SKM-1 (cell line): ENCODE results near the gene LMF2.
"Not testable (repeated sequence)": the region's sequence is repeated elsewhere in the genome, so short reads cannot be mapped to it uniquely, and the experiment has no call there.

Source experiments
- DNase-seq: peaks from one replicate; lab custom pipeline; 2025; ENCODE audit not compliant: unreplicated experiment; lab: John Stamatoyannopoulos, UW

Gene LMF2

GRCh38 chr22:50533856-50534711, 26.6 kb upstream of the LMF2 start:
- not testable (repeated sequence) for DNase-seq

DNA sequence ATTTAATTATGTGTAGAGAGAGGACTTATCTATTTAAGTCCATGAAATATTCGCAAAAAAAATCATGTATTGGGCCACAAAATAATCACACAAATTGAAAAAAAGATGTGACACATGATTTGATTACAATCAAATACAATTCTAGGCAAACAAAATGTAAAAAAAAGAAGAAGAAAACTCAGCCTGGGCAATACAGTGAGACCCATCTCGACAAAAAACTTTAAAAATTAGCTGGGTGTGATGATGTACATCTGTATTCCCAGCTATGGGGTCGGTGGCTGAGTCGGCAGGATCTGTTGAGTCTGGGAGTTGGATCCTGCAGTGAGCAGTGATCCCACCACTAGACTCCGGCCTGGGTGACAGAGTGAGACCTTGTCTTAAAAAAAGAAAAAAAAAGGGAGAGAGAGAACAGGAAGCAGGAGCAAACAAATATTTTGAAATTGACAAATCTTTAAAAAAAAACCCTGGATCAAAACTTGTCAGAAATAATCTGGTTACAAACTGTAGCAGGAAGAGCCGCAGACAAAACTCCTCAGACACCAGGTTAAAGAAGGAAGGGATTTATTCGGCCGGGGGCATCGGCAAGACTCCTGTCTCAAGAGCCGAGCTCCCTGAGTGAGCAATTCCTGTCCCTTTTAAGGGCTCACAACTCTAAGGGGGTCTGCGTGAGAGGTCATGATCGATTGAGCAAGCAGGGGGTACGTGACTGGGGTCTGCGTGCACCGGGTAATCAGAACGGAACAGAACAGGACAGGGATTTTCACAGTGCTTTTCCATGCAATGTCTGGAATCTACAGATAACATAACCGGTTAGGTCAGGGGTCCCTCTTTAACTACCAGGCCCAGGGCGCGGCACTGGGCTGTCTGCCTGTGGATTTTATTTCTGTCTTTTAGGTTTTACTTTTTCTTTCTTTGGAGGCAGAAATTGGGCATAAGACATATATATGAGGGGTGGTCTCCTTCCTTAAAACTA, 25.6 kb upstream of the LMF2 start:
- DNase-seq = no peak

GRCh38 chr22:50531962-50532674, 24.6 kb upstream of the LMF2 start:
- no peak for DNase-seq

DNA sequence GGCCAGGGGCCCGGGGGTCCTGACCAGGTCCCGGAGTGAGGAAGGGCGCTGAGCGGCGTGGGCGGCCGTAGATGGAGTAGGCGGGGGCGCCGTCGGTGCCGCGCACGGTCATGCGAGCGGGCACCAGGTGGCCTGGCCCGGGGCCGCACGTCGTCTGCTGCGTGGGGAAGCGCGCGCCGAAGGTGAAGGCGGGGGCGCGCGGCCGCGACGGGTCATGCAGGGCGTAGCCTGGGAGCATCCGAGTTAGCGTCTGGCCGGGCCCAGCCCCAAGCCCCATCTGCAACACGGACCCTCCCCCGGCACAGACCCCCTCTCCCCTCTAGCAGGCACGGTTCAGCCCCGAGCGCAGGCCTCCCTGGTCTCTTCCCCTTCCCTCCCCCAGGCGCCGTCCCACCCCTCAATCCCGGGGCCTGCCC, 24.1 kb upstream of the LMF2 start:
- no peak for DNase-seq

DNA sequence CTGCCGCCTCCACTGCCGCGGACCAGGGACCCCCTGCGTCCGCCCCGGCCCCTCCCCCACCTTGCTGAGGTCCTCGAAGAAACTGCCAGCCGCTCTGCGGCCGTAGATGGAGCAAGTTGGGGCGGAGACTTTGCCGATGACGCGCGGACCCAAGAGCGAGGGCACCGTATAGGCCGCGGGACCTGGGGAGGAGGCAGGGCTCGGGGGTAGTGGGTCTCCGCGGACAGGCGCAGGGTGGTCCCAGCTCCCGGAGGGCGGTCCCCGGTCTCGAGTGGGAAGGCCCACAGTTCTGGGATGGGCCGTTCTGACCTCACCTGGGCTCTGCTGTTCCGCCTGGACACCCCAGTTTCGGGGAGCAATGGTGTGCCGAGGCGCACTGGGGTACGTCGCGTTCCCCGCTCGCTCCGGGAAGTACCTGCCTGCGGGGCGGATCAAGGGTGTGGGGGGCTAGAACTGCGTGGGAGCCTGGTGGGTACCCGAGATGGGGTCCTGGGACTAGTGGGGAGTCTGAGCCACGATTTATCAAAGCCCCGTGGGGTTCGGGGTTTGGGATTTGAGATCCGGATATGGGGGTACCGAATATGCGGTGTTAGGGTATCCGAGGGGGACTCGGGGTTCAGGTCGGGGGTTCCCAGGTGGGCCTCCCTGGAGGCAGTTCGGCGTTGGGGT, 23.5 kb upstream of the LMF2 start:
- no peak for DNase-seq

GRCh38 chr22:50530580-50530876, 23.0 kb upstream of the LMF2 start:
- no peak for DNase-seq

DNA sequence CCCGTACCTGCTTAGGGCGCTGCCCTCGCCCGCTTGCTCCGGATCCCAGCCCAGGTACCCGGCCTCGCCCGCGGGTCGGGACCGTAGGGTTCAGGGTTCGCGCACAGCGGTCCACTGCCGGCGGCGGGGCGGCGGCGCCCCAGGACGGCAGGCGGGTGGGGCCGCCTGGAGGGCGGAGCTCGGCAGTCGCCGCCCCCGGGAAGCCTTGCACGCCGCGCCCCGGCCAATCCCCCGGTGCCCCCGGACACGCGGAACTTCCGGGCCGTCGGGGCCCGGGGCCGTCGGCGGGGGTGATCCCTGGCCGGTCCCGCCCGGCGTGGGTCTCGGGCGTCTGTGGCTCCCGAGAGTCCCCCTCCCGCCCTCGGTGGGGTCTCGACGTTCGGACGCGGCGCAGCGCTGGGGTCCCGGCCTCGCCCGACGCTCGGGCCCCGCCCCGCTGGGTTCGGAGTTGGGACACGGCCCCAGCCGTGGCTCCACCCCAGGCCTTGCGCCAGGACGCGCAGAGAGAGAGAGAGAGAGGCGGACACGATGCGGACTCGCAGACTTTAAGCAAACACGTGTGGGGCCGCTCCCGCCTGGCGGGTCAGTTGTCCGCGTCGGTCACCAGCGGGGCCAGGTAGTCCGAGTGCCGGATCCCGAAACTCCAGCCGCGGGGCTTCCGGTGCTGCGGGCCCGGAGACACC, 22.5 kb upstream of the LMF2 start, which contains the start of gene TYMP:
Gene TYMP (minus strand): TSS at position 116 of the 683 bp plus-strand sequence. CDS start 303 bp downstream, outside the sequence.
- peak; percentile 58 for DNase-seq

- no peak for DNase-seq
Measured at GRCh38 chr22:50529416-50529896, 22.0 kb upstream of the LMF2 start.

DNA sequence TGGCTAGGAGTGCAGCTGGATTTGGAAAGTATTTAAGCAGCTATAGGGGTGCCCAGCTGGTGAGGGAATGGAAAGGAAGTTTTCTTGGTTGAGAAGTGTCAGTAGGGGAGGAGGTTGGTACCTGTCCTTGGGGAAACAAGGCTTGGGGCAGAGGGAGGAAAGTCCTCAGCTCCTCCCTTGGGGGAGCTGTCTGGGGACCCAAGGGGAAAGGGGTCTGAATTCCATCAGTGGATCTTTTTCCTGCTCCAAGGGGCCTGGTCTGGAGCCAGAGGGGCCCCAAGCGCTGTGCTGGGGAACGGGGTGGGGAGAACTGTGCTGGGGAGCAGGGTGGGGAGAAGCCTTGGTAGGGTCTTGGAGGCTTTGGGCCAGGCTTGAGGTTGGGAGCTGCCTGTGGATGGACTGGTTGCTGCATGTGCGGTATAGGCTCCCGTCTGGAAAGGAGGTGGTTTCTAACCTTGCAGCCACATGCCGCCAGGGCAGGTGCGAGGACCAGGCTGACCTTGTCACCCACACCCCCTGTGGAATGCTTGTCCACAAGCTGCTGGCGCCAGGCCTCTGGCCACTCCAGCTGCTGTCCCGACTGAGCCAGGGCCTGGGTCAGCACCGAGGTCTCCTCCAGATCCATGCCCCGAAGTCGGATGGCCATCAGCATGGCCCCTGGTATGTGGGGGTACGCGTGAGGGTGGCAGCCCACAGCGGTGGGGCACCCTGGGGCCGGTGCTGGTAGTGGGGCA, 21.3 kb upstream of the LMF2 start:
- no peak for DNase-seq

DNA sequence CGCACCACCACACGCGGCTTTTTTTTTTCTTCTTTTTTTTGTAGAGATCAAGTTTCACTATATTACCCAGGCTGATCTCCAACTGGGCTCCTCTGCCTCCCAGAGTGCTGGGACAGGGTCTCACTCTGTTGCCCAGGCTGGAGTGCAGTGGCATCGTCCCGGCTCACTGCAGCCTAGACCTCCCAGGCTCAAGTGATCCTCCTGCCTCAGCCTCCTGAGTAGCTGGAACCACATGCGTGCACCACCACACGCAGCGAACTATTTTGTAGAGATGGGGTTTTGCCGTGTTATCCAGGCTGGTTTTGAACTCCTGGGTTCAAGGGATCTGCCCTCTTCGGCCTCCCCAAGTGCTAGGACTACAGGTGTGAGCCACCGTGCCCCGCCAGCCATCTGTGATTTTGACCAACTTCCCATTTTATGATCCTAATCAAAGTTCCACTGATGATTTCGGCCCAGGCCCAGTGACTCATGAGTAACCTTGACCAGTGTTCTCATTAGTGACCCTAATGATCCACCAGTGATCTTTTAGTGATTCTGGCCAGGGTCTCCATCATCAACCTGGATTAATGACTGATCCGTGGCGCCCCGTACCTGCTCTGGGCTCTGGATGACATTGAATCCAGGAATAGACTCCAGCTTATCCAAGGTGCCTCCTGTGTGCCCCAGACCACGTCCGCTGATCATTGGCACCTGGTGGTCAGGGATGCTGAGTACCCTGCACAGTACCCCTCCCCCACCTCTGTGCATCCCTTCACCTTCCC, 20.6 kb upstream of the LMF2 start:
- no peak for DNase-seq

GRCh38 chr22:50526834-50527801, 19.6 kb upstream of the LMF2 start:
- peak; percentile 58 for DNase-seq

GRCh38 chr22:50526108-50526833, 18.8 kb upstream of the LMF2 start:
- peak; percentile 58 for DNase-seq

DNA sequence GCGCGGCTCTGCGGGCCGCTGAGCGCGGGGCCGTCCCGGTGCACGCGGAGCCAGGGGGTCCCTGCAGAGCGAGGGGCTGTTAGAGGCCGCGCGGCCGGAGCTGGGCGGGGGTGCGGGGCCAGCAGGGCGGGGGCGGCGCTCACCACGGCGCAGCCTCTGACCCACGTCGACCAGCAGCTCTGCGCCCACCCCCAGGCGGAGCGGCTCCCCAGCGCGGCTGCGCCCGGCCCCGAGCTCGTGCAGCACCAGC, 18.3 kb upstream of the LMF2 start:
- DNase-seq = no peak

- DNase-seq = peak; percentile 92
Measured at GRCh38 chr22:50525104-50525857, 17.8 kb upstream of the LMF2 start, which contains the start of gene SCO2. Gene SCO2 (minus strand): TSS chr22:50525598. CDS start chr22:50524411, 1,187 bp downstream.

DNA sequence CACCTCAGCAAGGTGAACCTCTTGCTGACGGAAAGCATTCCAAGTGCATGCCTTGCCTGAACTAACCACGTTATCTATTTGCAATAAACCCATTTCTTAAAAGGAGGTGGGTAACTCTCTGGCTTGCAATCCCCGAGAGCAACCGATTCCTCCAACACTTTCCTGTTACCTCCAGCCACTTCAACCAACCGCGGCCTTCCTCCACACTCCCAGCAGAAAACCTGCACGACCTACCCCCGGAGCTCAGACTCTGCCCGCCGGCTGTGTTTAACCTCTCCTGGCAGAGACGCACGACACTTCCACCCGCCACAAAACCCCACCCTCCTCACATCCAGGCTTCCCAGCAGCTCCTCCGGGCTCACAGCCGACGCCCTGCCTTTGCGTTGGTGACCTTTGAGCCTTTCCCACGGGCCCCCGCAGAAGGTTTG, 17.2 kb upstream of the LMF2 start:
- no peak for DNase-seq
